Esophagus squamous epithelium (tissue), 4 donors: Measurements from ENCODE around the gene MMUT.

ENCODE experiments used
- CTCF ChIP-seq, 6 experiments: fragments of 450-650 bp in 4 of 6; fragments of 200-600 bp in 2 of 6; sonication (generic) in 2 of 6; IDR thresholded peaks; one replicate each; pipeline ENCODE4 v1.5.1; 2016 to 2019; ENCODE audit warnings: antibody characterized with exemption in 6 of 6, mild to moderate bottlenecking in 4 of 6, moderate library complexity in 4 of 6
- POLR2A ChIP-seq, 4 donors: fragments of 450-650 bp; IDR thresholded peaks; one replicate each; pipeline ENCODE4 v1.6.1; 2017; ENCODE audit warnings: antibody characterized with exemption in 4 of 4, mild to moderate bottlenecking in 4 of 4, moderate library complexity in 3 of 4

GRCh38 chr6:49406250-49406970, 56.6 kb downstream of the MMUT start:
- TF ChIP-seq CTCF (IDR thresholded peaks at IDR 0.05): no peak
- no peak for TF ChIP-seq POLR2A (IDR thresholded peaks at IDR 0.05)
